Effector memory CD4-positive, alpha-beta T cell (primary cell): ENCODE data around the gene MSRB3.

Experiments used
- DNase-seq, 3 donors: peaks; one replicate each; pipeline ENCODE4 v3.0.0-alpha.2; 2020
- H3K27ac ChIP-seq: 2 replicates; pipeline ENCODE4 v1.7.0; 2013; ENCODE audit warnings: mild to moderate bottlenecking, low read length, moderate library complexity; ENCODE audit not compliant: insufficient read depth, poor library complexity, severe bottlenecking
- H3K27me3 ChIP-seq: replicated peaks from 2 replicates; pipeline ENCODE4 v1.7.0; 2013; ENCODE audit warnings: mild to moderate bottlenecking, low read length; ENCODE audit not compliant: insufficient read depth, control insufficient read depth, poor library complexity, severe bottlenecking
- H3K36me3 ChIP-seq: 2 replicates; pipeline ENCODE4 v1.7.0; 2013; ENCODE audit warnings: mild to moderate bottlenecking, low read length, moderate library complexity; ENCODE audit not compliant: control insufficient read depth, insufficient read depth
- H3K4me1 ChIP-seq: 2 replicates; pipeline ENCODE4 v1.7.0; 2013; ENCODE audit warnings: low read length, mild to moderate bottlenecking; ENCODE audit not compliant: control insufficient read depth, insufficient read depth, poor library complexity, severe bottlenecking
- H3K4me3 ChIP-seq: 2 replicates; pipeline ENCODE4 v1.7.0; 2013; ENCODE audit warnings: low read length, low read depth, mild to moderate bottlenecking; ENCODE audit not compliant: insufficient read depth, poor library complexity, severe bottlenecking
- H3K9me3 ChIP-seq: 2 replicates; pipeline ENCODE4 v1.7.0; 2013; ENCODE audit warnings: mild to moderate bottlenecking, low read length, moderate library complexity; ENCODE audit not compliant: control insufficient read depth

The MSRB3 gene

DNA sequence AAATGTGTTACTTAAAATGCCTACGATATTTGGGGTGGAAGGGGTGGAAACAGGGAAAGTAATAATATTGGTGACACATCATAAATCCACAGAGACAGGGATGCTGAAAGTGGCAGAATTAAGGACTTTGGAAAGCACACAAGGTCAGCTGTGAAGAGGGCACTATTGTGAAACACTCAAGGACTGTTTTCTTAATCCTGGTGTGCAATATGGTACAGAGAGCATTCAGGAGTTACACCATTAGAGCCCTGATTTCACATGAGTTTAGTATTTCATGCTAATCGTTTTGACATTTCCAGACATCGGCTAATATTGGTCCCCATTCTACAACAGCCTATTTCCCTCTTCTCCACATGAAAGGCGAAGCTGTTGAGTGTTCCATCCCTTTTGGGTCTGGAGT is 219.2 kb downstream of the MSRB3 start:
- H3K27me3 ChIP-seq = no peaks in the 10 kb centered on the region
- H3K4me1 ChIP-seq = no peaks in the 10 kb centered on the region
- H3K4me3 ChIP-seq = no peak overlapping the region
- DNase-seq = no peak
- no peaks in the 10 kb centered on the region for H3K36me3 ChIP-seq
- no peaks in the 10 kb centered on the region for H3K9me3 ChIP-seq
- H3K27ac ChIP-seq = no peak overlapping the region

DNA sequence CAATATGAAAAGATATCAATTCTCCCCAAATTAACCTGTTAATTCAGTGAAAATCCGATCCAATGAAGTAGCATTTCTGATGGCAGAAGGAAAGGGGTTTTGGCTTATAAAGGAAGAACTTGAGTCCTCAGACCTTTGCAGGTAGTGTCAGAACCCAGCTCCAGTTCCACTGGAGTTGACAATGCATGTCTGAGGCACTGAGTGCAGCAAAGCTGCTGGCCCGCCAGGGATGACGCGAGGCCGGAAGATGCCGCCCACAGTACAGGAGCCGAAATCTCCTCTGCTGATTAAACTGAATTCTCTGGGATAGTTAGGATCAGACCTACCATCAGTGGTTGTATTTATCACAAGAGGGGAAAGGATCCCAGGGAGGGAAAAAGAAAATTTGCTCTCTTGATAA is 220.7 kb downstream of the MSRB3 start:
- Histone ChIP-seq H3K9me3 (no peaks in the 10 kb centered on the region), H3K36me3 (no peaks in the 10 kb centered on the region), H3K4me3 (no peak overlapping the region), H3K27ac (no peak overlapping the region), H3K27me3 (no peaks in the 10 kb centered on the region), H3K4me1 (no peaks in the 10 kb centered on the region)
- DNase-seq = no peak

DNA sequence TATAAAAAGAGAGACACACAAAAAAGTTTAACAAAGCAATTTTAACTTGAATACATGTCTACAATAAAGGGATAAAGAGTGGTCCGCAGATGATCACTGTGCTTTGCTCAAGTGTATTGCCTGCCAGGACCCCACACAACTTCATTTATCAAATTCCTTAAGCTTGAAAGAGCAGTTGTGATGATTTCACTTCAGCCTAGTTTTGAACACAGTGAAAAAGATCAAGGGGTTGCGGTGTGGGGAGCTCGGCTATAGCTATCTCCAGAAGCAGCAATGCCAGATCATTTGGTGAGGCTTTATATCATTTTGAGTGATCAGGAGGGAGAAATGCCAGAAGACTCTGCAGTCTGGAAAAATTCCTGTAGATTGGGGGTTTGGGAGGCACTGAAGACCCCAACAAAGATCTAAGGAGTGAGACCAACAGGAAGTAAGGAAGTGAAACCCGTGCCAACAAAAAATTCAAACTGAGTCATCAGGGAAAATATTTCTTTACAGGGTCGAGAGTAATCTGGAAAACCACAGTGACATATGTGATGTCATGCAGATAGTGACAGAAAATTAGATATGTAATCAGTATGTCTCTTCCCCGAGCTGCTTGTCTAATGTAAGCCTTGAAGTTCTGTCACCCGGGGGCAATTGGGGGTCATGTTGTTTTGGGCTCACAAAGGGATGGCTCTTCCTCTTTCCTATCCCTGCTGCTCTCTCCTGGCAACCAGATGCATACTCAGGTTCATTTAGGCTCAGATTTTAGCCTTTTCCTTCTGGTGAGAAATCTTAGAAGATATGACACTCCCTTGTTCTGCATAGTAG is 221.8 kb downstream of the MSRB3 start:
- H3K36me3 ChIP-seq = no peaks in the 10 kb centered on the region
- no peaks in the 10 kb centered on the region for H3K4me1 ChIP-seq
- H3K27ac ChIP-seq = no peak overlapping the region
- no peaks in the 10 kb centered on the region for H3K27me3 ChIP-seq
- H3K4me3 ChIP-seq = no peak overlapping the region
- no peaks in the 10 kb centered on the region for H3K9me3 ChIP-seq
- DNase-seq = no peak

DNA sequence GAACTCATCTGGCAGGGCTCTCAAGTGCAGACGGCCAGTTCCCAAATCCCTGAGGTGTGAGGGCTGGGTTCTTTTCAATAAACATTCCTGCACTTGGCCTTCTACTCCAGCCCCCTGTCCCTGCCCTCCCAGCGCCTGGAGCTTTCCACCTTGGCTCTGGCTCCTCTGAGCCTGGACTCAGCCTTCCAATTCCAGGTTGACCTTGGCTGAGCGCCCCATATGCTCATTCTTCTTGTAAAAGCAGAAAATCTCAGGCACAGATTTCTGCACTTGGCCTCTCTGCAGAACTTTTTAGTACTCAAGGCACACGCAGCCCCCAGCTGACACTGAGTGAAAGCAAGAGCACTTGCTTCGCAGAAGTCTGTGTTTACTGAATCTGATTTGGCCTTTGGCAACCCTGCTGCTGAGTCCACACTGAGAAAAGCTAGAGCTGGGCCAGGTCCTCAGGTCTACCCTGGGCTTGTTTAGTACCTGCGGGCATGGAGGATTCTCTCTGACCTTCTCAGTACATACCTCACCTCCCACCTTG is 222.7 kb downstream of the MSRB3 start:
- no peaks in the 10 kb centered on the region for H3K36me3 ChIP-seq
- H3K4me3 ChIP-seq = no peak overlapping the region
- no peaks in the 10 kb centered on the region for H3K9me3 ChIP-seq
- H3K4me1 ChIP-seq = no peaks in the 10 kb centered on the region
- no peak overlapping the region for H3K27ac ChIP-seq
- no peak for DNase-seq
- no peaks in the 10 kb centered on the region for H3K27me3 ChIP-seq

DNA sequence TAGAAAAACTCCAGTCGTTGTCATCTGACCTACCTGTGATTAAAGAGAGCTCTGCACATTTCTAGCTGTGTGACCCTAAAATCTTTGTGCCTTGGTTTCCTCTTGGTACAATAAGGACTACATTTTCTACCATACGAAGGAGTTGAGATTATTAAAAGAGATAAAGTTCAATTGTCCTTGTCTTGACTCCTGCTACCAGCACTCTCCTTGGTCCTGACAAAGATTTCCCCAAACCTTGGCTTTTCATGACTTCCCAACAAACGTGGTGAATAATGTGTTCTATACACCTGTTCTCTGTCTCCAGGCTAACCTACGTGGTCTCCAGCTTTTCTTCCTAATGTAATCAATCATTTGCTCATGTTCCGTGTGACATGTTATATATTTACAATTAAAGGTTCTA is 223.5 kb downstream of the MSRB3 start:
- H3K36me3 ChIP-seq = no peaks in the 10 kb centered on the region
- no peak overlapping the region for H3K4me3 ChIP-seq
- DNase-seq = no peak
- H3K9me3 ChIP-seq = no peaks in the 10 kb centered on the region
- no peak overlapping the region for H3K27ac ChIP-seq
- no peaks in the 10 kb centered on the region for H3K27me3 ChIP-seq
- no peaks in the 10 kb centered on the region for H3K4me1 ChIP-seq

DNA sequence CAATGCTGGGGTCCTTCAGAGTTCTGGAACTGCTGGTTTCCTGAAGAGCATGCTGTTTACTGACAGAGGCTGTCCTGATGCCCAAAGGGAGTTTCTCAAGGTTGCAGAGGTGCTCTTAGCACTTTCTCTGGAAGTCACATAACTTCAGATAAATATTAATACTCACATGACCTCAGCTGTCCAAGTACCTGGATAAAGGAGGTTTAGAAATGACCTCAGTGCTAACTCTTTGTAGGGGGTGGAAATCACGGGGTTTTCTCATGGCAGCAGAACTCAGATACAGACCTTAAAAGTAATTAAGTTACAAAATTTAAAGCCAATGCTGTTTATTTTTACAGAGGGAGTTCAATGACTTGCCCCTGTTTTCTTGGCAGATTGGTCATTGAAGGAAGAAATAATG is 225.9 kb downstream of the MSRB3 start:
- no peaks in the 10 kb centered on the region for H3K36me3 ChIP-seq
- no peaks in the 10 kb centered on the region for H3K4me1 ChIP-seq
- H3K27me3 ChIP-seq = no peaks in the 10 kb centered on the region
- H3K27ac ChIP-seq = no peak overlapping the region
- DNase-seq = no peak
- no peaks in the 10 kb centered on the region for H3K9me3 ChIP-seq
- H3K4me3 ChIP-seq = no peak overlapping the region

DNA sequence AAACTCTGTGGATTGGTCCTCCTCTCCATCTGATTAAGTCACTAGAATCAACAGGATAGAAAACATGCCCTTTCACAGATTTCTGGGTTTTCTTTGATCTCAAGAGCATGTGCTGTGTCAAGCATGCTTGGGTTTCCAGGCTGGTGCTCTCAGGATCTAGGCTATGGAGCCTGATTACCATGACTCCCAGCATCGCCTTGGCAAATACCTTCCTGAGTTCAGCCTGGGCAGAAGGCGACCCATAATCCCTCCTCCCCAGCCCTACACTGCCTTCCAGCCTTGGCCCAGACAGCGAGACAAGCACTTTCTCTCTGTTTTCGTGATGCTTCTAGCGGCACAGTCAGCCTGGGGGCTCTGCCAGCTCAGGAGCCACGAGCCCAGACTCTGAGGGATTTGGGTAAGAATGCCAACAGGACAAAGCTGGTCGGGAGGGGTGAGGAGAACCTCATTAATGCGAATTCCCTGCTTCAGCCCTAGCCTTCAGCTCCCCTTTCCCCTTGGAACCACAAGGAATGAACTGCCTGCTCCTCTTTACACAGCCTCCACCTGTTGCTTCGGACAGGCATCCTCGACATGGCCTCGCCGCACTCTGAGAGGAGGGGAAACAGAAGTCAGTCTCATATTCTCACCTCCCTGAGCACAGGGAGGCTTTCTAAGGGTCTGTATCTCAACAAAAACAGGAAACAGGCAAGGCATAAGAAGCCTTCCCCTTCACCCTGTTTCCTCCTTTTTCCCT is 227.1 kb downstream of the MSRB3 start:
- no peak overlapping the region for H3K27ac ChIP-seq
- no peak overlapping the region for H3K4me3 ChIP-seq
- no peak for DNase-seq
- no peaks in the 10 kb centered on the region for H3K9me3 ChIP-seq
- H3K36me3 ChIP-seq = no peaks in the 10 kb centered on the region
- no peaks in the 10 kb centered on the region for H3K27me3 ChIP-seq
- no peaks in the 10 kb centered on the region for H3K4me1 ChIP-seq

DNA sequence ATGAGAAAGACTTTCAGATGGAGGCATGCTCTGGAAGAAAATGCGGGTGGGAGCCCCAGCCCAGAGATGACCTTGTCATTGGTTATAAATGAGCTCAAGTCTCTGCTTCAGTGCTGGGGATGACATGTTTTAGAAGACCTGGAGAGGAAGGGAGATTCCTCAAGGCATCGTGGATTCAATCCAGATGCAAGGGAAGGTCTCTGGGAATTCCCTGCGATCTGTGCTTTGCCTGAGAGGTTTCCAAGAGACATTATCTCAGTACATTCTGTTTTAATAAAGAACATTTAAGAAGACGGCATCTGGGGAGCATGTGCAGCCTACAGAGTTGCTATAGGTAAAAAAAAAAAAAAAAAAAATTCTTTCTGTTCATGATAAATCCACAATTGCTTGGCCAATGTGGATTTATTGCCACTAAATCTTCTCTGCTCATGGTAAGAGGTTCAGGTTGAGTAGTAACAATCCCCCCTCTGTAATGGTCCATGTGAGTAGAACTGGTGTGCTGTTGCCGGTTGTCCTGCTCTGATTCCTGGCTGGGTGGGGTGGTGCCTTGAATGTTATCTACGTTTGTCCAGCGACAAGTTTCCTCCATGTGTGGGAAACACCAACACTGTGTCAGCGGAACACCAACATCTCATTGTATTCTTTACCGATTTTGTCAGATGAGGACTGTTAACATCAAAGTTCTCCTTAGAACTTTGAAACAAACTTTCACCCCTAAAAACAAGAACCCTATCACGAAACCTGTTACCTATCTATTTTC is 230.0 kb downstream of the MSRB3 start:
- no peaks in the 10 kb centered on the region for H3K9me3 ChIP-seq
- no peak for DNase-seq
- no peaks in the 10 kb centered on the region for H3K36me3 ChIP-seq
- no peaks in the 10 kb centered on the region for H3K4me1 ChIP-seq
- no peak overlapping the region for H3K27ac ChIP-seq
- no peaks in the 10 kb centered on the region for H3K27me3 ChIP-seq
- no peak overlapping the region for H3K4me3 ChIP-seq

DNA sequence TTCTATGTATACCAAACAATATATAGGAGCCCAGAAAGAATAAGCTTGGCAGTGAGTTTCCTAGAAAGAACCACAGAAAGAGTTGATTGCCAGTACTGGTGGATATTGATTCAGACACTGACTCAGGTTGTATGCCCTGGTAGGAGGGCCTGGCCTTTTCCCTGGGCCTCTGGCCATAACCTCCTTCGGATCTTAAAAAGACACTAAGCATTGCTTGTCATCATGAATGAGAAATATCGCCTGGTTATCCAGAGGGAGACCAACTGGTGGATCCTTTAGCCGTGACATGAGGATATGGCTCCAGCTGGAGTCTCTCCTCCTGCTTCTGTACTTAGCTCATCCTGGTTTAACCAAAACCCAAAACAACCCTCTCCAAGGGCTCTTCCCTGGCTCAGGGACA is 231.5 kb downstream of the MSRB3 start:
- Histone ChIP-seq H3K36me3 (no peaks in the 10 kb centered on the region), H3K4me1 (no peaks in the 10 kb centered on the region), H3K9me3 (no peaks in the 10 kb centered on the region), H3K27ac (no peak overlapping the region), H3K27me3 (no peaks in the 10 kb centered on the region), H3K4me3 (no peak overlapping the region)
- DNase-seq = no peak
